ENCODE results near the gene RARB.
A peak's percentile ranks its signal among the peaks of the same experiment; 100 is the strongest.

RARB gene

GRCh38 chr3:25465266-25465860 is 37.3 kb downstream of the RARB start:
- no peak overlapping the region for H3K4me3 ChIP-seq (replicated peaks; ENCODE audit: low read depth, low read length)
- no peak for TF ChIP-seq CTCF (IDR thresholded peaks at IDR 0.05; ENCODE audit: low read depth, low read length, missing control alignments)
- no peak for DNase-seq (ENCODE audit: extremely low read depth, low read depth)

DNA sequence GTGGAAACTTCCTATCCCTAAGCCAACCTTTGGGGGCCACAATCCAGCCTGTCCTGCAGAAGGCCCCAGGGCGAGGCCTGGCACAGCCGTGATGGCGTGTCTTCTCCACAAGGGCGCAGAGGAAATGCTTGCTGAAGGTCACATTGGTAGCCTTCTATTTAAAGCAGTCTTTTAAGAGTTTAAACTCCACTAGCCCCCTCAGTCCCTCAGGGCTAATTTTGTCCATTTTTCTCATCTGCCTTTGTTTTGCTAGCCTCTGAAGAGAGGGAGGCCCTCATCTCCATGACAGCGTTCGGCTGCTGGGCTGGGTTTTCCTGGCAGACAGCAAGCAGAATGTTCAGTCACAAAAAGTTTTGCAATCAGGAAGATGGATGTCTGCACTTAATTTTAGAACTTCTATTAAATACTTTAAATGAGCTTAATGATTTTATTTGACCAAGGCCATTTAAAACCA is 40.8 kb downstream of the RARB start:
- TF ChIP-seq CTCF (IDR thresholded peaks at IDR 0.05; ENCODE audit: low read depth, low read length, missing control alignments), result peak; percentile 25
- H3K4me3 ChIP-seq (replicated peaks; ENCODE audit: low read depth, low read length), result no peak overlapping the region
- no peak for DNase-seq (ENCODE audit: extremely low read depth, low read depth)

- TF ChIP-seq CTCF (IDR thresholded peaks at IDR 0.05; ENCODE audit: low read depth, low read length, missing control alignments), result no peak
- no peak overlapping the region for H3K4me3 ChIP-seq (replicated peaks; ENCODE audit: low read depth, low read length)
- DNase-seq (ENCODE audit: extremely low read depth, low read depth), result no peak
Measured at GRCh38 chr3:25469558-25469957, 41.5 kb downstream of the RARB start.

DNA sequence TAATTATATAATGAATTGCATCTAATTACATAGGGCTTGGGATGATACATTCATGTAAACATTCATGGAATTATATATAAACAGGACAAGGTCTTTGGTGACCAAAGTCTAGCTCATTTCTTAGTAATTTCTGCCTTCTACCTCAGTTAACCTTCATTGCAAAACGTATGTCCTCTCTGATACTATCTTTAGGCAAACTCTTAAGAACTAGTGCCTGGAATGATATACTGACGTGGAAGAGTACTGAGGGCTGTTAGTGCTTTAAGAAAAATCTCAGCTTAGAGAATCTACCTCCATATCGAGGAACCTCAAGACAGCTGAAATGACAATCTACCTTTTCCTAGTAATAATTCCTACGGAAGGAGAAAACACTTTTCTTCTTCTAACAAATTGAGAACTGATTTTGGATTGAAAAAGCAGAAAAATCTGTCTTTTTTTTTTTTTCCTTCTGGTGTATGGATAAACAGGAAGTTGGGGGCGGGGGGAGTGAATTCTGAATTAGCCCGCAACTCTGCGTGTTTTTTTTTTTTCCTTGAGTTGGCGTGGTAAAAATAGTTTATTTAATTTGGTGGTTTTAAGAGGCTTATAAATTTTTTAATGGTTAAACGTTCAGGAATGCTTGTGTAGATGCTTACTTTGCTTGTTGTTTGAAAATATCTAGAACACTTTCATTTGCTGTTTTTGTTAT is 43.2 kb downstream of the RARB start:
- no peak overlapping the region for H3K4me3 ChIP-seq (replicated peaks; ENCODE audit: low read depth, low read length)
- DNase-seq (ENCODE audit: extremely low read depth, low read depth), result no peak
- no peak for TF ChIP-seq CTCF (IDR thresholded peaks at IDR 0.05; ENCODE audit: low read depth, low read length, missing control alignments)

GRCh38 chr3:25472153-25472552 is 44.1 kb downstream of the RARB start:
- no peak for TF ChIP-seq CTCF (IDR thresholded peaks at IDR 0.05; ENCODE audit: low read depth, low read length, missing control alignments)
- H3K4me3 ChIP-seq (replicated peaks; ENCODE audit: low read depth, low read length), result no peak overlapping the region
- DNase-seq (ENCODE audit: extremely low read depth, low read depth), result no peak

- no peak for TF ChIP-seq CTCF (IDR thresholded peaks at IDR 0.05; ENCODE audit: low read depth, low read length, missing control alignments)
- H3K4me3 ChIP-seq (replicated peaks; ENCODE audit: low read depth, low read length), result no peak overlapping the region
- no peak for DNase-seq (ENCODE audit: extremely low read depth, low read depth)
Measured at GRCh38 chr3:25472731-25473130, 44.7 kb downstream of the RARB start.

Measured in HFF-Myc (cell line).